Cardiac muscle cell (in vitro differentiated cells and primary cell): ENCODE measurements around the gene VAMP5. TPM values are rescaled to one million over a fixed set of nuclear protein-coding genes. Genes with fewer than 3 reads are reported as not detected.
A peak's percentile ranks its signal among the peaks of the same experiment; 100 is the strongest.

Experiments used
- DNase-seq, 2 donors: peaks; one replicate each; pipeline versions ENCODE4 v3.0.0 to v3.0.0-alpha.2; 2010 to 2017; ENCODE audit warnings: low read depth in 1 of 2, low spot score in 1 of 2
- H3K27ac ChIP-seq: fragments of 200-600 bp; sonication (generic); 2 replicates; pipeline ENCODE4 v1.5.1; 2016
- H3K27me3 ChIP-seq: fragments of 200-600 bp; sonication (generic); 2 replicates; pipeline ENCODE4 v1.6.0; 2016; ENCODE audit warnings: control low read depth
- H3K36me3 ChIP-seq: fragments of 200-600 bp; sonication (generic); 2 replicates; pipeline ENCODE4 v1.5.1; 2016; ENCODE audit warnings: control low read depth
- H3K4me1 ChIP-seq: fragments of 200-600 bp; sonication (generic); 2 replicates; pipeline ENCODE4 v1.8.1; 2017; ENCODE audit warnings: low read depth, mild to moderate bottlenecking, mixed run types
- H3K4me3 ChIP-seq: fragments of 200-600 bp; sonication (generic); 2 replicates; pipeline ENCODE4 v1.5.1; 2016; ENCODE audit warnings: mild to moderate bottlenecking
- H3K9me3 ChIP-seq: fragments of 200-600 bp; sonication (generic); 2 replicates; pipeline ENCODE4 v1.5.1; 2017; ENCODE audit warnings: low read depth, mild to moderate bottlenecking, control low read depth
- CTCF ChIP-seq: IDR thresholded peaks from 2 replicates; pipeline ENCODE4 v1.5.1; 2012; ENCODE audit warnings: low read depth, mild to moderate bottlenecking, low read length
- polyA plus RNA-seq: library from polyadenylated mRNA; unstranded; fragments of >200 nt; fragmentation: Nextera tagmentation; extraction: Ambion mirVana; gene quantifications from 2 replicates; pipeline ENCODE4 v1.2.1, GENCODE V29; 2016
- total RNA-seq: library from RNA; depleted of rRNA; stranded (reverse); fragments of >200 nt; gene quantifications from 2 replicates; pipeline ENCODE4 v1.2.3, GENCODE V29; 2016

Gene VAMP5
- total and polyA plus RNA-seq, 2 experiments from 2014 or later: 7.7 to 19.1 TPM

GRCh38 chr2:85585781-85586105, 1.5 kb downstream of the VAMP5 start:
- DNase-seq: peak in 1 of 2 donors; percentile 35
- Histone ChIP-seq H3K27me3 (no peaks in the 10 kb centered on the region), H3K9me3 (no peaks in the 10 kb centered on the region), H3K27ac (no peak overlapping the region), H3K36me3 (no peaks in the 10 kb centered on the region), H3K4me1 (peaks cover 22% of the 10 kb centered on the region), H3K4me3 (no peak overlapping the region)
- TF ChIP-seq CTCF: no peak

- Histone ChIP-seq H3K4me1 (peaks cover 22% of the 10 kb centered on the region), H3K36me3 (no peaks in the 10 kb centered on the region), H3K27ac (peak overlapping the region; percentile 17), H3K4me3 (no peak overlapping the region), H3K27me3 (no peaks in the 10 kb centered on the region), H3K9me3 (no peaks in the 10 kb centered on the region)
- TF ChIP-seq CTCF: no peak
- no peak for DNase-seq
Measured at GRCh38 chr2:85588236-85588635, 4.0 kb downstream of the VAMP5 start.

- Histone ChIP-seq H3K27ac (peak overlapping the region; percentile 17), H3K36me3 (no peaks in the 10 kb centered on the region), H3K27me3 (no peaks in the 10 kb centered on the region), H3K4me3 (no peak overlapping the region), H3K9me3 (no peaks in the 10 kb centered on the region), H3K4me1 (peaks cover 22% of the 10 kb centered on the region)
- no peak for DNase-seq
- no peak for TF ChIP-seq CTCF
Measured at GRCh38 chr2:85588645-85589044, 4.4 kb downstream of the VAMP5 start.

GRCh38 chr2:85589181-85589580, 5.0 kb downstream of the VAMP5 start:
- DNase-seq: no peak
- no peak for TF ChIP-seq CTCF
- Histone ChIP-seq H3K27me3 (no peaks in the 10 kb centered on the region), H3K4me3 (no peak overlapping the region), H3K9me3 (no peaks in the 10 kb centered on the region), H3K4me1 (peaks cover 26% of the 10 kb centered on the region), H3K27ac (no peak overlapping the region), H3K36me3 (no peaks in the 10 kb centered on the region)

- Histone ChIP-seq H3K4me3 (no peak overlapping the region), H3K27ac (no peak overlapping the region), H3K9me3 (no peaks in the 10 kb centered on the region), H3K27me3 (no peaks in the 10 kb centered on the region), H3K36me3 (no peaks in the 10 kb centered on the region), H3K4me1 (peaks cover 25% of the 10 kb centered on the region)
- peak in 1 of 2 donors; percentile 99 for DNase-seq
- TF ChIP-seq CTCF: no peak
Measured at GRCh38 chr2:85589982-85590791, 6.0 kb downstream of the VAMP5 start.
